K562 (cell line): ENCODE data around the gene ATP2A3. TPM values are rescaled to one million over a fixed set of nuclear protein-coding genes. Genes with fewer than 3 reads are reported as not detected.

Experiments used
- ATAC-seq: fragments of 200-7000 bp; cut with Tn5 transposase; 3 replicates; pipeline ENCODE4 v1.9.1; 2020; ENCODE audit warnings: moderate library complexity
- BruUV-seq: library from RNA; stranded (reverse); fragments of 400-500 nt; replicated peaks from 2 replicates; lab custom pipeline; 2021; lab: Mats Ljungman, UMichigan
- CTCF ChIA-PET: fragments of 300-600 bp; formaldehyde crosslinking; extraction: SDS; loops from one replicate; lab custom pipeline; 2021; ENCODE audit warnings: low intra/inter-chr PET ratio; lab: Yijun Ruan, JAX
- POLR2A ChIA-PET: fragments of 300-600, 350-650 bp; sonication (Branson Sonifier 250); formaldehyde crosslinking; extraction: SDS; loops from one replicate; lab custom pipeline; 2021; ENCODE audit warnings: antibody characterized with exemption, inconsistent platforms; lab: Yijun Ruan, JAX
- DNase-seq, 4 experiments: peaks; one replicate each; pipeline versions ENCODE4 v3.0.0 to v3.0.0-alpha.2; 2011 to 2018; ENCODE audit warnings: low spot score in 3 of 4, mixed read lengths in 3 of 4; ENCODE audit errors: extremely low read depth in 1 of 4
- FAIRE-seq: peaks from 2 replicates; lab custom pipeline; 2011; peaks lifted over from hg19 to GRCh38; lab: Jason Lieb, UNC
- H2AFZ ChIP-seq: 2 replicates; pipeline ENCODE4 v1.6.0; 2011; ENCODE audit warnings: low read depth, low read length, control low read depth, inconsistent platforms
- H3K27ac ChIP-seq: fragments of 200-600 bp; 3 replicates; pipeline ENCODE4 v1.8.0; 2011; ENCODE audit warnings: low read depth, mild to moderate bottlenecking, control low read depth, inconsistent platforms, low read length, moderate library complexity, mixed read lengths; ENCODE audit errors: extremely low read depth
- H3K27me3 ChIP-seq, 2 experiments: fragments of 300-600 bp in 1 of 2; 2 replicates in 1 of 2; 3 replicates in 1 of 2; pipeline versions ENCODE4 v1.6.0 to v1.8.0; 2011; ENCODE audit warnings: inconsistent platforms in 2 of 2, low read length in 2 of 2, mild to moderate bottlenecking in 1 of 2, mixed read lengths in 1 of 2, moderate library complexity in 1 of 2; ENCODE audit not compliant: control insufficient read depth in 2 of 2, insufficient read depth in 2 of 2
- H3K36me3 ChIP-seq: fragments of 300-600 bp; 3 replicates; pipeline ENCODE4 v1.8.0; 2011; ENCODE audit warnings: mild to moderate bottlenecking, low read length, inconsistent platforms; ENCODE audit not compliant: control insufficient read depth, insufficient read depth
- H3K4me1 ChIP-seq, 2 experiments: fragments of 200-600 bp in 1 of 2; replicated peaks in 1 of 2; 2 replicates in 1 of 2; 3 replicates in 1 of 2; pipeline versions ENCODE4 v1.5.1 to v1.8.0; 2011; ENCODE audit warnings: inconsistent platforms in 2 of 2, low read length in 2 of 2, mild to moderate bottlenecking in 1 of 2, mixed read lengths in 1 of 2, moderate library complexity in 1 of 2; ENCODE audit not compliant: control insufficient read depth in 2 of 2, insufficient read depth in 2 of 2
- H3K4me2 ChIP-seq: 2 replicates; pipeline ENCODE4 v1.6.1; 2011; ENCODE audit warnings: low read length, control low read depth, inconsistent platforms, mixed read lengths; ENCODE audit not compliant: insufficient read depth
- H3K4me3 ChIP-seq: fragments of 200-600 bp; sonication (generic), shearing (Covaris generic); 2 replicates; pipeline ENCODE4 v1.5.1; 2016; ENCODE audit warnings: control low read depth, inconsistent platforms
- H3K79me2 ChIP-seq: fragments of 200-600 bp; 3 replicates; pipeline ENCODE4 v1.8.0; 2011; ENCODE audit warnings: low read length, inconsistent platforms; ENCODE audit not compliant: control insufficient read depth, insufficient read depth
- H3K9ac ChIP-seq, 2 experiments: 2 replicates each; pipeline versions ENCODE4 v1.6.0 to v1.6.1; 2011; ENCODE audit warnings: low read depth in 2 of 2, low read length in 2 of 2, control low read depth in 1 of 2, inconsistent platforms in 1 of 2, mild to moderate bottlenecking in 1 of 2, mixed read lengths in 1 of 2; ENCODE audit not compliant: insufficient read depth in 1 of 2
- H3K9me1 ChIP-seq: one replicate; pipeline ENCODE4 v1.6.0; 2011; ENCODE audit warnings: inconsistent platforms, mild to moderate bottlenecking, low read length, moderate library complexity; ENCODE audit not compliant: control insufficient read depth, insufficient read depth
- H3K9me3 ChIP-seq: replicated peaks from 2 replicates; pipeline ENCODE4 v1.5.1; 2011; ENCODE audit warnings: low read depth, low read length, inconsistent platforms; ENCODE audit not compliant: control insufficient read depth, insufficient read depth
- H4K20me1 ChIP-seq: replicated peaks from 2 replicates; pipeline ENCODE4 v1.6.1; 2011; ENCODE audit warnings: low read length, inconsistent platforms, mixed read lengths; ENCODE audit not compliant: control insufficient read depth, insufficient read depth
- ADNP ChIP-seq: fragments of 200-800 bp; sonication (Bioruptor generic); IDR thresholded peaks from 2 replicates; pipeline ENCODE4 v1.6.1; 2016; ENCODE audit warnings: missing genetic modification characterization, missing compliant biosample characterization
- ASH1L ChIP-seq: fragments of 450-650 bp; IDR thresholded peaks from 2 replicates; pipeline ENCODE4 v1.6.1; 2018; ENCODE audit warnings: borderline replicate concordance, mild to moderate bottlenecking, low read depth; ENCODE audit not compliant: partially characterized antibody
- C11orf30 ChIP-seq: fragments of 450-650 bp; IDR thresholded peaks from 2 replicates; pipeline ENCODE4 v1.6.1; 2016; ENCODE audit warnings: low read depth, mild to moderate bottlenecking
- CBFA2T2 ChIP-seq: fragments of 450-650 bp; conservative IDR thresholded peaks from 2 replicates; pipeline ENCODE4 v1.6.1; 2017; ENCODE audit warnings: mild to moderate bottlenecking
- CCNT2 ChIP-seq: IDR thresholded peaks from 2 replicates; pipeline ENCODE4 v1.6.1; 2011; ENCODE audit warnings: borderline replicate concordance, low read depth, mild to moderate bottlenecking, moderate library complexity, mixed read lengths, low read length; ENCODE audit not compliant: insufficient read length; ENCODE audit errors: extremely low read depth
- CHD4 ChIP-seq: fragments of 200-600 bp; sonication (generic); IDR thresholded peaks from 3 replicates; pipeline ENCODE4 v1.6.1; 2012; ENCODE audit warnings: low read depth, mild to moderate bottlenecking, mixed read lengths, low read length, inconsistent platforms; ENCODE audit not compliant: insufficient read depth, insufficient replicate concordance, poor library complexity, severe bottlenecking
- FIP1L1 ChIP-seq: fragments of 200-400 bp; formaldehyde crosslinking; IDR thresholded peaks from 2 replicates; pipeline ENCODE4 v1.6.1; 2018; ENCODE audit warnings: mild to moderate bottlenecking, low read depth, low read length; ENCODE audit not compliant: poor library complexity, severe bottlenecking
- GATAD2B ChIP-seq: fragments of 450-650 bp; IDR thresholded peaks from 2 replicates; pipeline ENCODE4 v1.6.1; 2017; ENCODE audit warnings: mild to moderate bottlenecking, borderline replicate concordance
- KDM2B ChIP-seq: fragments of 250-450 bp; sonication (Bioruptor Pico); IDR thresholded peaks from 2 replicates; pipeline ENCODE4 v1.8.0; 2021; ENCODE audit warnings: mild to moderate bottlenecking, moderate library complexity
- POLR2A ChIP-seq: fragments of 450-650 bp; conservative IDR thresholded peaks from 2 replicates; pipeline ENCODE4 v1.6.1; 2016
- SIX5 ChIP-seq, 2 experiments: IDR thresholded peaks; 2 replicates each; pipeline ENCODE4 v1.6.1; 2011; ENCODE audit warnings: low read length in 2 of 2, borderline replicate concordance in 1 of 2, low read depth in 1 of 2, mild to moderate bottlenecking in 1 of 2, moderate library complexity in 1 of 2; ENCODE audit not compliant: insufficient read depth in 1 of 2
- SMARCB1 ChIP-seq: IDR thresholded peaks from 2 replicates; pipeline ENCODE4 v1.6.1; 2011; ENCODE audit warnings: improper control_type of control experiment, low read depth; ENCODE audit not compliant: insufficient read length
- SNRNP70 ChIP-seq: fragments of 200-400 bp; formaldehyde crosslinking; optimal IDR thresholded peaks from 2 replicates; pipeline ENCODE3; 2017; ENCODE audit warnings: low read depth, low read length
- TFAM ChIP-seq: fragments of 250-450 bp; sonication (Bioruptor Pico); conservative IDR thresholded peaks from 2 replicates; pipeline ENCODE4 v1.5.0; 2021; ENCODE audit warnings: mild to moderate bottlenecking, moderate library complexity
- THRAP3 ChIP-seq: fragments of 450-650 bp; IDR thresholded peaks from 2 replicates; pipeline ENCODE4 v1.6.1; 2016; ENCODE audit warnings: mild to moderate bottlenecking, inconsistent platforms, borderline replicate concordance
- ZNF354B ChIP-seq: fragments of 250-450 bp; sonication (Bioruptor Pico); IDR thresholded peaks from 2 replicates; pipeline ENCODE4 v1.4.0; 2020
- ZNF444 ChIP-seq: fragments of 250-450 bp; sonication (Bioruptor Pico); IDR thresholded peaks from 2 replicates; pipeline ENCODE4 v1.4.0; 2020; ENCODE audit warnings: mild to moderate bottlenecking, moderate library complexity
- ZNF778 ChIP-seq: fragments of 450-650 bp; formaldehyde crosslinking; IDR thresholded peaks from 2 replicates; pipeline ENCODE4 v1.4.0; 2020; ENCODE audit warnings: mild to moderate bottlenecking, moderate library complexity
- WGBS: fragments of 100-300 bp; shearing (Covaris generic); methylation state at CpG from one replicate; pipeline ENCODE4 v1.1.6; 2016; ENCODE audit warnings: low coverage, mixed read lengths; ENCODE audit not compliant: insufficient coverage; ENCODE audit errors: missing lambda C conversion rate; 5-methylcytosine and 5-hydroxymethylcytosine counted together
- in situ Hi-C: fragments of 300-500 bp; cut with MboI; formaldehyde crosslinking; loops from 4 replicates; pipeline ENCODE4 v1.15.0; 2018; ENCODE audit warnings: inconsistent platforms, mixed read lengths
- intact Hi-C: fragments of 100-400 bp; cut with micrococcal nuclease; formaldehyde crosslinking; loops from 2 replicates; pipeline ENCODE4 v1.14.2; 2022
- polyA plus RNA-seq, 8 experiments: library from polyadenylated mRNA; depleted of rRNA in 4 of 8; stranded (reverse) in 5 of 8; unstranded in 3 of 8; fragments of >200 nt; fragmentation: Nextera tagmentation in 2 of 8; fragmentation: Illumina TruSeq in 1 of 8; extraction: Ambion mirVana in 2 of 8; extraction: Trizol in 1 of 8; gene quantifications; 2 replicates each; pipeline versions ENCODE4 v1.2.1 to v1.2.3, GENCODE V29; 2011 to 2014; ENCODE audit warnings: inconsistent platforms in 1 of 8, missing spikeins in 1 of 8
- total RNA-seq, 7 experiments: library from RNA; depleted of rRNA in 6 of 7; stranded (reverse); fragments of >200 nt in 6 of 7; fragmentation: Illumina TruSeq in 2 of 7; extraction: Trizol in 2 of 7; gene quantifications; 2 replicates each; pipeline versions ENCODE4 v1.2.1 to v1.2.3, GENCODE V29; 2011 to 2021; ENCODE audit warnings: low replicate concordance in 1 of 7
- TF ChIP-seq, protein P1 (sequence below): IDR thresholded peaks from 2 replicates; pipeline ENCODE4 v1.6.1; 2014; ENCODE audit warnings: antibody characterized with exemption
- TF ChIP-seq, protein P2 (sequence below), 3 experiments: fragments of 200-800 bp in 1 of 3; sonication (Bioruptor generic) in 1 of 3; sonication (generic) in 1 of 3; formaldehyde crosslinking in 1 of 3; IDR thresholded peaks; 2 replicates each; pipeline versions ENCODE4 v1.6.1 to v1.8.0; 2016 to 2022; ENCODE audit warnings: mild to moderate bottlenecking in 2 of 3, missing compliant biosample characterization in 2 of 3, missing genetic modification characterization in 2 of 3, missing genetic modification reagents in 1 of 3

Gene ATP2A3
- total and polyA plus RNA-seq, 9 of the 15 experiments (the other 6 are each of a cell fraction or from before 2014, with no cell fraction given), result 0.65 to 103 (median 31.3) TPM

DNA sequence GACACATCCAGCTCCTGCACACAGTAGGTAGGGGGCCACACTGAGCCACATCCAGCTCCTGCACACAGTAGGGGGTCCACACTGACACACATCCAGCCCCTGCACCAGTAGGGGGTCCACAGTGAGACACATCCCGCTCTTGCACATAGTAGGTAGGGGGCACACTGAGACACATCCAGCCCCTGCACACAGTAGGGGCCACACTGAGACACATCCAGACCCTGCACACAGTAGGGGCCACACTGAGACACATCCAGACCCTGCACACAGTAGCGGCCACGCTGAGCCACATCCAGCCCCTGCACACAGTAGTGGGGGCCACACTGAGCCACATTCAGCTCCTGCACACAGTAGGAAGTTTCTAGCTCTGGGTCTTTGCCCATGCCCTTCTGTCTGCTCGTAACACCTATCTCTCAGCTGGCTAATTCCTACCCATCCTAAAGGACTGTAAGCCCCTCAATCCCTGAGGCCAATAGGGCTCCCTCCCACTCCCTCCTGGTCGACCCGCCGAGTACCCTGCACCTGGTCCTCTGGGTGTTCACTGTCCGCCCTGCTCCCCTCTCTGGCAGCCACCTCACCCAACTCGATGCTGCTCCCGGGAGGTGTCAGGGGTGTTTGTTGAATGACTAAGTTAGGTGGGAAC is 9.4 kb upstream of the ATP2A3 start (continued):
- TF ChIP-seq SIX5 (IDR thresholded peaks at IDR 0.05; ENCODE audit: borderline replicate concordance in 1 of 2, insufficient read depth in 1 of 2, low read depth in 1 of 2, low read length in 2 of 2) (no peak), FIP1L1 (no peak), KDM2B (CRISPR knock-in tag) (no peak), ZNF354B (CRISPR knock-in tag) (no peak)
- TF ChIP-seq, all 486 proteins: peak for 5

DNA sequence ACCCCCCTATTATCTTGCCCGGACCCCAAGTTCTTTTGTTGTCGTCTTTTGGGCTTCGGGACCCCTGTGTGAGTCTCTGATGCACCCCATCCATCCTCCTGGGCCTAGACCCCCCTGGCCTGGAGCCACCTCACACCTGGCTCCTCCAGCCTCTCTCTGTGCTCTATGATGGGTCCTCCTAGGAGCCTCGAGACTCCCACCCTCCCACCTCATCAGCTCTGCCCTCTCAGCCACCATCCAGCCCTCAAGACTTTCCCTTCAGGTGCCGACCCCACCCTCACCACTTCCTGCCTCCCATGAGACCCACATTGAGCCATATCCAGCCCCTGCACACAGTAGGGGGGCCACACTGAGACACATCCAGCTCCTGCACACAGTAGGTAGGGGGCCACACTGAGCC is 8.7 kb upstream of the ATP2A3 start:
- Histone ChIP-seq H3K27ac (no peak overlapping the region; the same call in 2 of the 3 replicates), H4K20me1 (no peaks in the 10 kb centered on the region), H3K27me3 (no peaks in the 10 kb centered on the region), H3K9me3 (peaks cover 7% of the 10 kb centered on the region), H3K36me3 (no peaks in the 10 kb centered on the region), H3K4me3 (no peak overlapping the region), H3K4me1 (peaks cover 30 to 54% of the 10 kb centered on the region in 2 experiments), H3K79me2 (no peaks in the 10 kb centered on the region), H2AFZ (no peak overlapping the region), H3K9me1 (no peaks in the 10 kb centered on the region), H3K4me2 (no peak overlapping the region), H3K9ac (no peak overlapping the region)
- FAIRE-seq, result no peak
- intact Hi-C loops (no loop called here), in situ Hi-C loops (no loop called here)
- DNase-seq, result no peak
- ChIA-PET CTCF (no interaction called here), POLR2A (no interaction called here)
- no TSS peak for BruUV-seq
- 83% methylated on average over 4 of the region's 5 CpGs for WGBS
- ATAC-seq, result no peak
- TF ChIP-seq ADNP (tag) (no peak), ASH1L (no peak), SNRNP70 (no peak), CBFA2T2 (no peak), CCNT2 (no peak), THRAP3 (no peak), CHD4 (no peak), TFAM (no peak), C11orf30 (no peak), GATAD2B (no peak), SMARCB1 (no peak), ZNF444 (CRISPR knock-in tag) (no peak), ZNF778 (no peak), POLR2A (no peak)
- TF ChIP-seq, protein P1, sequence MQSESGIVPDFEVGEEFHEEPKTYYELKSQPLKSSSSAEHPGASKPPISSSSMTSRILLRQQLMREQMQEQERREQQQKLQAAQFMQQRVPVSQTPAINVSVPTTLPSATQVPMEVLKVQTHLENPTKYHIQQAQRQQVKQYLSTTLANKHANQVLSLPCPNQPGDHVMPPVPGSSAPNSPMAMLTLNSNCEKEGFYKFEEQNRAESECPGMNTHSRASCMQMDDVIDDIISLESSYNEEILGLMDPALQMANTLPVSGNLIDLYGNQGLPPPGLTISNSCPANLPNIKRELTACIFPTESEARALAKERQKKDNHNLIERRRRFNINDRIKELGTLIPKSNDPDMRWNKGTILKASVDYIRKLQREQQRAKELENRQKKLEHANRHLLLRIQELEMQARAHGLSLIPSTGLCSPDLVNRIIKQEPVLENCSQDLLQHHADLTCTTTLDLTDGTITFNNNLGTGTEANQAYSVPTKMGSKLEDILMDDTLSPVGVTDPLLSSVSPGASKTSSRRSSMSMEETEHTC, result no peak
- TF ChIP-seq, protein P2, sequence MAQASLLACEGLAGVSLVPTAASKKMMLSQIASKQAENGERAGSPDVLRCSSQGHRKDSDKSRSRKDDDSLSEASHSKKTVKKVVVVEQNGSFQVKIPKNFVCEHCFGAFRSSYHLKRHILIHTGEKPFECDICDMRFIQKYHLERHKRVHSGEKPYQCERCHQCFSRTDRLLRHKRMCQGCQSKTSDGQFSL (CRISPR knock-in tag; IDR thresholded peaks at IDR 0.05), result no peak
- TF ChIP-seq, protein P2 (tag; IDR thresholded peaks at IDR 0.05), result no peak
